HepG2 (cell line): Measurements from ENCODE around the gene DPEP1. TPM values are rescaled to one million over a fixed set of nuclear protein-coding genes. Genes with fewer than 3 reads are reported as not detected.

Source experiments
- ATF6 ChIP-seq: sonication (generic); formaldehyde crosslinking; conservative IDR thresholded peaks from 2 replicates; pipeline ENCODE4 v1.4.0; 2020; ENCODE audit warnings: missing genetic modification reagents
- BCL6 ChIP-seq: IDR thresholded peaks from 2 replicates; pipeline ENCODE4 v1.6.1; 2016; ENCODE audit warnings: missing genetic modification reagents, missing compliant biosample characterization
- FOXA3 ChIP-seq: IDR thresholded peaks from 2 replicates; pipeline ENCODE4 v1.6.1; 2016; ENCODE audit warnings: missing genetic modification reagents, missing compliant biosample characterization
- FOXO4 ChIP-seq: sonication (generic); formaldehyde crosslinking; conservative IDR thresholded peaks from 2 replicates; pipeline ENCODE4 v1.8.1; 2023; ENCODE audit warnings: missing genetic modification reagents
- GTF2F1 ChIP-seq: fragments of 150-350 bp; IDR thresholded peaks from 2 replicates; pipeline ENCODE4 v1.6.1; 2014; ENCODE audit warnings: low read length
- MAFG ChIP-seq: sonication (generic); formaldehyde crosslinking; IDR thresholded peaks from 2 replicates; pipeline ENCODE4 v1.5.1; 2020; ENCODE audit warnings: mild to moderate bottlenecking, missing genetic modification reagents
- MTA3 ChIP-seq: sonication (generic); formaldehyde crosslinking; IDR thresholded peaks from 2 replicates; pipeline ENCODE4 v1.4.0; 2020; ENCODE audit warnings: missing genetic modification reagents
- NFRKB ChIP-seq: fragments of 450-650 bp; IDR thresholded peaks from 2 replicates; pipeline ENCODE4 v1.6.1; 2017
- NFYB ChIP-seq: sonication (generic); formaldehyde crosslinking; IDR thresholded peaks from 2 replicates; pipeline ENCODE4 v1.4.0; 2020; ENCODE audit warnings: missing genetic modification reagents
- SMARCC2 ChIP-seq: fragments of 450-650 bp; IDR thresholded peaks from 2 replicates; pipeline ENCODE4 v1.6.1; 2017; ENCODE audit warnings: antibody characterized with exemption, mild to moderate bottlenecking
- TRIM24 ChIP-seq: sonication (generic); formaldehyde crosslinking; IDR thresholded peaks from 2 replicates; pipeline ENCODE4 v1.8.0; 2022; ENCODE audit warnings: mild to moderate bottlenecking, missing genetic modification reagents
- ZNF235 ChIP-seq: sonication (generic); formaldehyde crosslinking; IDR thresholded peaks from 2 replicates; pipeline ENCODE4 v1.8.1; 2023; ENCODE audit warnings: mild to moderate bottlenecking, missing genetic modification reagents, borderline replicate concordance
- ZNF367 ChIP-seq: sonication (generic); formaldehyde crosslinking; IDR thresholded peaks from 2 replicates; pipeline ENCODE4 v1.4.0; 2020; ENCODE audit warnings: missing genetic modification reagents, borderline replicate concordance
- ZNF383 ChIP-seq: sonication (generic); formaldehyde crosslinking; IDR thresholded peaks from 2 replicates; pipeline ENCODE4 v1.4.0; 2020; ENCODE audit warnings: missing genetic modification reagents, mild to moderate bottlenecking, borderline replicate concordance
- ZNF432 ChIP-seq: sonication (generic); formaldehyde crosslinking; IDR thresholded peaks from 2 replicates; pipeline ENCODE4 v1.5.0; 2020; ENCODE audit warnings: missing genetic modification reagents, mild to moderate bottlenecking, borderline replicate concordance
- ZNF619 ChIP-seq: sonication (generic); formaldehyde crosslinking; IDR thresholded peaks from 2 replicates; pipeline ENCODE4 v1.4.0; 2020; ENCODE audit warnings: mild to moderate bottlenecking, missing genetic modification reagents
- ZNF672 ChIP-seq: sonication (generic); formaldehyde crosslinking; IDR thresholded peaks from 2 replicates; pipeline ENCODE4 v1.8.1; 2022; ENCODE audit warnings: missing genetic modification reagents
- ZNF678 ChIP-seq: sonication (generic); formaldehyde crosslinking; IDR thresholded peaks from 2 replicates; pipeline ENCODE4 v1.4.0; 2020; ENCODE audit warnings: mild to moderate bottlenecking, missing genetic modification reagents
- polyA plus RNA-seq, 8 experiments: library from polyadenylated mRNA; depleted of rRNA in 3 of 8; stranded (reverse) in 7 of 8; unstranded in 1 of 8; fragments of >200 nt; fragmentation: Illumina TruSeq in 4 of 8; extraction: Trizol in 4 of 8; gene quantifications; 2 replicates each; pipeline versions ENCODE4 v1.2.1 to v1.2.3, GENCODE V29; 2011 to 2016; ENCODE audit warnings: low read depth in 4 of 8, missing spikeins in 1 of 8, mixed read lengths in 1 of 8; ENCODE audit not compliant: insufficient read depth in 1 of 8
- total RNA-seq, 5 experiments: library from RNA; depleted of rRNA; stranded (reverse); fragments of >200 nt; fragmentation: Illumina TruSeq; extraction: Trizol; gene quantifications; 2 replicates each; pipeline ENCODE4 v1.2.3, GENCODE V29; 2016; ENCODE audit warnings: low read depth in 1 of 5
- TF ChIP-seq, protein P1 (sequence below): sonication (generic); formaldehyde crosslinking; IDR thresholded peaks from 2 replicates; pipeline ENCODE4 v1.4.0; 2020; ENCODE audit warnings: mild to moderate bottlenecking, missing genetic modification reagents
- TF ChIP-seq, protein P2 (sequence below): sonication (generic); formaldehyde crosslinking; IDR thresholded peaks from 2 replicates; pipeline ENCODE4 v1.8.0; 2022; ENCODE audit warnings: missing genetic modification reagents, low read depth, mild to moderate bottlenecking, borderline replicate concordance
- TF ChIP-seq, protein P3 (sequence below): sonication (generic); formaldehyde crosslinking; IDR thresholded peaks from 2 replicates; pipeline ENCODE4 v1.5.1; 2020; ENCODE audit warnings: mild to moderate bottlenecking, missing genetic modification reagents, moderate library complexity
- TF ChIP-seq, protein P4 (sequence below): IDR thresholded peaks from 2 replicates; pipeline ENCODE4 v1.6.1; 2018; ENCODE audit warnings: missing genetic modification reagents, mild to moderate bottlenecking, missing compliant biosample characterization

The DPEP1 gene
- total and polyA plus RNA-seq, 2 of the 13 experiments (the other 11 are each of a cell fraction or from before 2014, with no cell fraction given): 37.6 to 52.2 TPM

GRCh38 chr16:89687092-89687940 is 73.9 kb downstream of the DPEP1 start (continued):
- TF ChIP-seq, protein P1, sequence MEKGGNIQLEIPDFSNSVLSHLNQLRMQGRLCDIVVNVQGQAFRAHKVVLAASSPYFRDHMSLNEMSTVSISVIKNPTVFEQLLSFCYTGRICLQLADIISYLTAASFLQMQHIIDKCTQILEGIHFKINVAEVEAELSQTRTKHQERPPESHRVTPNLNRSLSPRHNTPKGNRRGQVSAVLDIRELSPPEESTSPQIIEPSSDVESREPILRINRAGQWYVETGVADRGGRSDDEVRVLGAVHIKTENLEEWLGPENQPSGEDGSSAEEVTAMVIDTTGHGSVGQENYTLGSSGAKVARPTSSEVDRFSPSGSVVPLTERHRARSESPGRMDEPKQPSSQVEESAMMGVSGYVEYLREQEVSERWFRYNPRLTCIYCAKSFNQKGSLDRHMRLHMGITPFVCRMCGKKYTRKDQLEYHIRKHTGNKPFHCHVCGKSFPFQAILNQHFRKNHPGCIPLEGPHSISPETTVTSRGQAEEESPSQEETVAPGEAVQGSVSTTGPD (CRISPR knock-in tag): peak; percentile 86; the same call in 1 of the 2 replicates
- no peak for TF ChIP-seq NFRKB
- TF ChIP-seq FOXA3: peak; percentile 87
- TF ChIP-seq ZNF235: peak; percentile 67; the same call in 1 of the 2 replicates
- no peak; the same call in 1 of the 2 replicates for TF ChIP-seq NFYB
- 0 out of 2 replicates have a peak, but pooled peaks have one; percentile 29 for TF ChIP-seq TRIM24 (CRISPR knock-in tag)
- peak; percentile 81 for TF ChIP-seq BCL6
- TF ChIP-seq FOXO4 (CRISPR knock-in tag): no peak
- TF ChIP-seq, protein P2, sequence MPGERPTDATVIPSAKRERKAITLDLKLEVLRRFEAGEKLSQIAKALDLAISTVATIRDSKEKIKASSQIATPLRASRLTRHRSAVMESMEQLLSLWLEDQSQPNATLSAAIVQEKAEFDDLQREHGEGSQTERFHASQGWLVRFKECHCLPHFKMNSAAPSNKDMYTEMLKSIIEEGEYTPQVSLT (CRISPR knock-in tag): peak; percentile 95; the same call in 1 of the 2 replicates
- TF ChIP-seq, protein P3, sequence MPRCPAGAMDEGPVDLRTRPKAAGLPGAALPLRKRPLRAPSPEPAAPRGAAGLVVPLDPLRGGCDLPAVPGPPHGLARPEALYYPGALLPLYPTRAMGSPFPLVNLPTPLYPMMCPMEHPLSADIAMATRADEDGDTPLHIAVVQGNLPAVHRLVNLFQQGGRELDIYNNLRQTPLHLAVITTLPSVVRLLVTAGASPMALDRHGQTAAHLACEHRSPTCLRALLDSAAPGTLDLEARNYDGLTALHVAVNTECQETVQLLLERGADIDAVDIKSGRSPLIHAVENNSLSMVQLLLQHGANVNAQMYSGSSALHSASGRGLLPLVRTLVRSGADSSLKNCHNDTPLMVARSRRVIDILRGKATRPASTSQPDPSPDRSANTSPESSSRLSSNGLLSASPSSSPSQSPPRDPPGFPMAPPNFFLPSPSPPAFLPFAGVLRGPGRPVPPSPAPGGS (CRISPR knock-in tag): peak; percentile 99
- no peak for TF ChIP-seq ZNF432 (CRISPR knock-in tag)
- peak; percentile 91; the same call in 1 of the 2 replicates for TF ChIP-seq ATF6 (CRISPR knock-in tag)
- TF ChIP-seq, protein P4, sequence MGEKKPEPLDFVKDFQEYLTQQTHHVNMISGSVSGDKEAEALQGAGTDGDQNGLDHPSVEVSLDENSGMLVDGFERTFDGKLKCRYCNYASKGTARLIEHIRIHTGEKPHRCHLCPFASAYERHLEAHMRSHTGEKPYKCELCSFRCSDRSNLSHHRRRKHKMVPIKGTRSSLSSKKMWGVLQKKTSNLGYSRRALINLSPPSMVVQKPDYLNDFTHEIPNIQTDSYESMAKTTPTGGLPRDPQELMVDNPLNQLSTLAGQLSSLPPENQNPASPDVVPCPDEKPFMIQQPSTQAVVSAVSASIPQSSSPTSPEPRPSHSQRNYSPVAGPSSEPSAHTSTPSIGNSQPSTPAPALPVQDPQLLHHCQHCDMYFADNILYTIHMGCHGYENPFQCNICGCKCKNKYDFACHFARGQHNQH (CRISPR knock-in tag): peak; percentile 99
- TF ChIP-seq ZNF619 (CRISPR knock-in tag): peak; percentile 91; the same call in 1 of the 2 replicates
- TF ChIP-seq ZNF367 (CRISPR knock-in tag): peak; percentile 97
- TF ChIP-seq MAFG (CRISPR knock-in tag): no peak
- no peak for TF ChIP-seq SMARCC2
- TF ChIP-seq MTA3 (CRISPR knock-in tag): no peak
- peak; percentile 98 for TF ChIP-seq ZNF678
- TF ChIP-seq ZNF383 (CRISPR knock-in tag): no peak
- no peak for TF ChIP-seq ZNF672 (CRISPR knock-in tag)
- TF ChIP-seq GTF2F1: no peak
